HEK293T (cell line): ENCODE measurements around the gene ASPSCR1.
A peak's percentile ranks its signal among the peaks of the same experiment; 100 is the strongest.

Source experiments
- CTCF ChIA-PET: fragments of 350-600 bp; formaldehyde crosslinking; extraction: SDS; loops from one replicate; lab custom pipeline; 2021; ENCODE audit warnings: antibody characterized with exemption, inconsistent platforms; lab: Yijun Ruan, JAX
- POLR2A ChIA-PET: fragments of 350-600 bp; formaldehyde crosslinking; extraction: SDS; loops from one replicate; lab custom pipeline; 2020; ENCODE audit warnings: antibody characterized with exemption, inconsistent platforms; lab: Yijun Ruan, JAX
- DNase-seq: peaks from one replicate; pipeline ENCODE4 v3.0.0; 2012; ENCODE audit warnings: mixed read lengths; ENCODE audit errors: extremely low spot score
- ARNT ChIP-seq: fragments of 450-650 bp; IDR thresholded peaks from 2 replicates; pipeline ENCODE4 v1.6.1; 2017; ENCODE audit warnings: mild to moderate bottlenecking
- BHLHE40 ChIP-seq: fragments of 450-650 bp; IDR thresholded peaks from 2 replicates; pipeline ENCODE4 v1.6.1; 2016; ENCODE audit warnings: mild to moderate bottlenecking, moderate library complexity, borderline replicate concordance
- CTBP1 ChIP-seq: fragments of 450-650 bp; IDR thresholded peaks from 2 replicates; pipeline ENCODE4 v1.6.1; 2016; ENCODE audit warnings: borderline replicate concordance
- ELF4 ChIP-seq: fragments of 450-650 bp; IDR thresholded peaks from 2 replicates; pipeline ENCODE4 v1.6.1; 2017; ENCODE audit warnings: antibody characterized with exemption
- FOXA1 ChIP-seq: fragments of 450-650 bp; IDR thresholded peaks from 2 replicates; pipeline ENCODE4 v1.6.1; 2016; ENCODE audit warnings: mild to moderate bottlenecking
- FOXK2 ChIP-seq: fragments of 450-650 bp; IDR thresholded peaks from 2 replicates; pipeline ENCODE4 v1.6.1; 2016; ENCODE audit warnings: mild to moderate bottlenecking
- FOXM1 ChIP-seq: fragments of 450-650 bp; IDR thresholded peaks from 2 replicates; pipeline ENCODE4 v1.6.1; 2017; ENCODE audit warnings: mild to moderate bottlenecking, borderline replicate concordance
- HDGF ChIP-seq: fragments of 450-650 bp; IDR thresholded peaks from 2 replicates; pipeline ENCODE4 v1.6.1; 2017; ENCODE audit warnings: antibody characterized with exemption, borderline replicate concordance
- L3MBTL2 ChIP-seq: fragments of 450-650 bp; conservative IDR thresholded peaks from 2 replicates; pipeline ENCODE4 v1.6.1; 2016; ENCODE audit warnings: mild to moderate bottlenecking
- LEF1 ChIP-seq: fragments of 450-650 bp; IDR thresholded peaks from 2 replicates; pipeline ENCODE4 v1.6.1; 2017; ENCODE audit warnings: mild to moderate bottlenecking, borderline replicate concordance
- NFRKB ChIP-seq: fragments of 450-650 bp; IDR thresholded peaks from 2 replicates; pipeline ENCODE4 v1.6.1; 2016; ENCODE audit warnings: mild to moderate bottlenecking, moderate library complexity
- SP1 ChIP-seq: fragments of 450-650 bp; IDR thresholded peaks from 2 replicates; pipeline ENCODE4 v1.6.1; 2017
- SUZ12 ChIP-seq: fragments of 450-650 bp; IDR thresholded peaks from 2 replicates; pipeline ENCODE4 v1.6.1; 2016; ENCODE audit warnings: mild to moderate bottlenecking
- TARDBP ChIP-seq: fragments of 450-650 bp; IDR thresholded peaks from 2 replicates; pipeline ENCODE4 v1.6.1; 2016
- ZNF384 ChIP-seq: fragments of 450-650 bp; IDR thresholded peaks from 2 replicates; pipeline ENCODE4 v1.6.1; 2016
- TF ChIP-seq, protein P1 (sequence below): fragments of 450-650 bp; IDR thresholded peaks from 2 replicates; pipeline ENCODE4 v1.6.1; 2016

ASPSCR1 gene

DNA sequence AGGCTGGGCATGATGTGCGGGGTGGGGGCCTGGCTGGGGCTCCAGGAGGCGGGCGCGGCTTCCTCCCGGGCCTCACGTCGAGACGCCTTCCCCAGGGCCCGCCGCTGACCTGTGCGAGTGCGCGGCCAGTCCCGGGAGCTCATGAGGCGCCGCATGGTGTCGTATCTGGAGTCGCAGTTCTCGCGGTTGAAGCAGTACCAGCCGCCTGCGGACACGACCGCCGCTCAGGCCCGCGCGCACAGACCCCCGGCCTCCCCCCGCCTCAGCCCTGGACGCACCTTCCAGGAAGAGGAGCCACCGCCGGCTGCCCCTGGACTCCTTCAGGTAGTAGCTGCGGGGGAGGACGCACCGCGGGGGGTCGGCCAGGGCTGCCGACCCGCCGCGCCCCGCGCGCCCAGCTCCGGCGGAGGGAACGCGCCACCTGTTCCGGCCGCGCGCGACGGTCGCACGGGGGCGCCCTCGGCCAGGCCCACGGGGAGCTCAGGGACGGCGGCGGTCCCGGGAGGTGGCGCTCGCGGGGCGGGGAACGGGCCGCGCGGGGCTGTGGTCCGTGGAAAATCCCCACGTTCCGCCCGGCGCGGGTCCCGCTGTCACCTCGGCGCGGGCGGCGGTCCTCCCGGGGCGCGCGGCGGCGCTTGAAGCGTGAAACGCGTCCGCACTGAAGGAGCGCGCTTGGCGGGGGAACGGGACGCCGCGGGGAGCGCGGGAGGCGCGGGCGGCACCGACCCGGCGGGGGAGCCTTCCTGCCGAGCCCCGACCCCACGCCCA lies 17.9 kb upstream of the ASPSCR1 start:
- ChIA-PET POLR2A (interaction anchor here (0.6 to 1.4 kb wide), 10 partner anchors 16 to 126 kb away, joined by 3 to 13 read pairs (median 4); partner anchors contain the start of genes CENPX, DCXR, LRRC45 and MCRIP1), CTCF (interaction anchor here (0.6 to 2.3 kb wide), 17 partner anchors 8 to 229 kb away, joined by 3 to 34 read pairs (median 4); partner anchors contain the start of genes CENPX, LRRC45 and MAFG)
- TF ChIP-seq, protein P1, sequence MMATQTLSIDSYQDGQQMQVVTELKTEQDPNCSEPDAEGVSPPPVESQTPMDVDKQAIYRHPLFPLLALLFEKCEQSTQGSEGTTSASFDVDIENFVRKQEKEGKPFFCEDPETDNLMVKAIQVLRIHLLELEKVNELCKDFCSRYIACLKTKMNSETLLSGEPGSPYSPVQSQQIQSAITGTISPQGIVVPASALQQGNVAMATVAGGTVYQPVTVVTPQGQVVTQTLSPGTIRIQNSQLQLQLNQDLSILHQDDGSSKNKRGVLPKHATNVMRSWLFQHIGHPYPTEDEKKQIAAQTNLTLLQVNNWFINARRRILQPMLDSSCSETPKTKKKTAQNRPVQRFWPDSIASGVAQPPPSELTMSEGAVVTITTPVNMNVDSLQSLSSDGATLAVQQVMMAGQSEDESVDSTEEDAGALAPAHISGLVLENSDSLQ = no peak
- no peak for TF ChIP-seq HDGF
- TF ChIP-seq ARNT = peak; percentile 64; the same call in 1 of the 2 replicates
- TF ChIP-seq CTBP1 = no peak
- TF ChIP-seq SP1 = no peak
- TF ChIP-seq BHLHE40 = no peak
- peak; percentile 61; the same call in 1 of the 2 replicates for TF ChIP-seq LEF1
- TF ChIP-seq FOXA1 = no peak
- TF ChIP-seq NFRKB = no peak
- no peak for TF ChIP-seq SUZ12
- TF ChIP-seq FOXM1 = peak; percentile 48; the same call in 1 of the 2 replicates
- peak; percentile 67 for DNase-seq

DNA sequence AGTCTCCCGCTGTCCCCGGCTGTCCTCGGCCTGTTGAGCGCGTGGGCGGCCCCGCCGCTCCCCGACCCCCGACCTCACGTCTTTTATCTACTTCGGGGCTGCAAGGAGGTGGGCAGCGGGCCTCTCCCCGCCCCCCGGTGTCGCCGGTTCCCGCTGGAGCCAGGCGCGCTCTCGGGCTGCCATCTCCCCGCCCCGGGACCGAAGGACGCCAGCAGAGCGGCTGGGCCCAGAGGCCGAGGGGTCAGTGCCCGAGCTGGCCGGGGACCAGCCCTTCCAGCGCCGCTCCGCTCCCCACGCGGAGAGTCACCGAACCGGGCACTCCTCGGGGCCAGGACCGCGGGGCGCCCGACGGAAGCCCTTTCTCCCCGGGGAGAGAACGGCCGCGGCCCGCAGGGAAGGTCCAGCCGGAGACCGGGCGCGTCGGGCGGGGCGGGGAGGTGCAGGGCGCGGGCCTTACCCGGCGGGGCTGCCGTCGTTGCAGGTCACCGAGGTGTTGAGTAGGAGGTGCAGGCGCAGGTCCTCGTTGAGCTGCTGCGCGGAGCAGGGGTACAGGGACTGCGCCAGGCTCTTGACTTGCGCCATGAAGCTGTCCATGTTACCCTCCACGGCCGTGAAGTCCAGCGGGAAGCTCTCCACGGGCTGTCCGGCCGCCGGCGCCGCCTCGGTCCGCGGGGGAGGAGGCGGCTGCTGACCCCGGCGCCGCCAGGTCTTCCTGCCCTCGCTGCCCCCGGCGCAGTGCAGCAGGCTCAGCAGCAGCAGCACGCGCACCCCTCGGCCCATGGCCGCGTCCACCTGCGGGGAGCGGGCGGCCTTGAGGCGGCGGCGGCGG lies 17.1 kb upstream of the ASPSCR1 start:
- POLR2A ChIA-PET = interaction anchor here (0.6 to 1.4 kb wide), 8 partner anchors 15 to 127 kb away, joined by 3 to 13 read pairs (median 3); partner anchors contain the start of genes CENPX, LRRC45 and MCRIP1
- TF ChIP-seq FOXM1 (no peak), HDGF (no peak), ZNF384 (no peak), SUZ12 (no peak), FOXA1 (no peak), L3MBTL2 (no peak), BHLHE40 (no peak), SP1 (no peak), ARNT (no peak), LEF1 (no peak), NFRKB (no peak), ELF4 (no peak), CTBP1 (no peak), TARDBP (no peak), FOXK2 (no peak)
- TF ChIP-seq, protein P1 = no peak
- DNase-seq = no peak
- CTCF ChIA-PET = interaction anchor here (0.7 to 2.3 kb wide), 15 partner anchors 7 to 230 kb away, joined by 3 to 34 read pairs (median 4); partner anchors contain the start of genes CENPX, DCXR, LRRC45 and MAFG

- CTCF ChIA-PET = interaction anchor here (0.8 to 2.3 kb wide), 4 partner anchors 8 to 89 kb away, joined by 3 to 34 read pairs (median 4); partner anchors contain the start of genes CENPX, DCXR and LRRC45
- peak; percentile 77 for DNase-seq
These were observed 16.3 kb upstream of the ASPSCR1 start, which contains the start of gene NOTUM for GRCh38 chr17:81961087-81961511. Gene NOTUM, minus strand, starts transcription at chr17:81961187. Its CDS starts 278 bp downstream, at chr17:81960909.

More at GRCh38 chr17:81961087-81961511, 16.3 kb upstream of the ASPSCR1 start, which contains the start of gene NOTUM:
- TF ChIP-seq, protein P1 = no peak
- TF ChIP-seq ELF4 (no peak), FOXM1 (no peak), L3MBTL2 (no peak), HDGF (no peak), ARNT (no peak), ZNF384 (no peak), SUZ12 (no peak), FOXK2 (no peak), CTBP1 (no peak), BHLHE40 (no peak), SP1 (no peak), NFRKB (no peak), FOXA1 (no peak), LEF1 (no peak)
- POLR2A ChIA-PET = interaction anchor here (1.4 kb wide), 1 partner anchor 33 kb away, joined by 3 read pairs; no protein-coding TSS in a partner anchor
